ENCODE measurements around the gene DCLRE1A.

The DCLRE1A gene

GRCh38 chr10:113788604-113789083 is 65.2 kb downstream of the DCLRE1A start:
- DNase-seq (ENCODE audit: low spot score), result peak; percentile 82

Data from AG20443 (cell line).